Measurements from ENCODE around the gene CC2D1A.

Gene CC2D1A

GRCh38 chr19:13905634-13906520, at the start of gene CC2D1A, which contains the start of gene BRME1:
Gene CC2D1A, plus strand, starts transcription at chr19:13906201. Its CDS starts 241 bp downstream, at chr19:13906442.
Gene BRME1, minus strand, starts transcription at chr19:13906117. Its CDS starts 1,225 bp downstream, at chr19:13904892.
- DNase-seq (ENCODE audit: low read depth) = peak; percentile 96
- no peak for TF ChIP-seq CTCF (IDR thresholded peaks at IDR 0.05; ENCODE audit: insufficient read depth, low read depth, low read length, missing control alignments)
- peak within 1 kb of the TSS; percentile 67 for H3K4me3 ChIP-seq (ENCODE audit: low read depth, low read length)

- no peak for DNase-seq (ENCODE audit: low read depth)
- H3K4me3 ChIP-seq (ENCODE audit: low read depth, low read length) = no peak overlapping the region
- no peak for TF ChIP-seq CTCF (IDR thresholded peaks at IDR 0.05; ENCODE audit: insufficient read depth, low read depth, low read length, missing control alignments)
Measured at GRCh38 chr19:13856497-13856896, 49.5 kb upstream of the CC2D1A start.

DNA sequence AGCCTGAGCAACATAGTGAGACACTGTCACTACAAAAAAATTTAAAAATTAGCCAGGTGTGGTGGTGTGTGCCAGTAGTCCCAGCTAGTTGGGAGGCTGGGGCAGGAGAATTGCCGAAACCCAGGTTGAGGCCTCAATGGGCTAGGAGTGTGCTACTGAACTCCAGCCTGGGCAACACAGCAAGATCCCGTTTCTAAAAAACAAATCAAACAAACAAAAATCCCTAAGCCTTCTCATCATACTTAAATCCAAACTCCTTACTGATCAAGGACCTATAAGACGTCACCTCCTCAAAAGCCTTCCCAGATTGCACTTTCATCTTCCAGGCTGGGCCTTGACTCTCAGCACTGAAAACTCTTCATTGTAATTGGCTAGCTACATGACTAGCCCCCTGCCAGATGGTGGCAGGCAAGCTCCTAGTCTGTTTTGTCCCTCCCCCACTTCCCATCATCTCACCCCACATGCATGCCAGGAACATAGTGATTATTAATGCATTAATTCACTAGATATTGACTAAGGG, 46.6 kb upstream of the CC2D1A start:
- no peak for DNase-seq (ENCODE audit: low read depth)
- no peak overlapping the region for H3K4me3 ChIP-seq (ENCODE audit: low read depth, low read length)
- TF ChIP-seq CTCF (IDR thresholded peaks at IDR 0.05; ENCODE audit: insufficient read depth, low read depth, low read length, missing control alignments) = no peak

- peak overlapping the region; percentile 94 for H3K4me3 ChIP-seq (ENCODE audit: low read depth, low read length)
- TF ChIP-seq CTCF (IDR thresholded peaks at IDR 0.05; ENCODE audit: insufficient read depth, low read depth, low read length, missing control alignments) = no peak
- DNase-seq (ENCODE audit: low read depth) = no peak
Measured at GRCh38 chr19:13860679-13861391, 45.2 kb upstream of the CC2D1A start.

- H3K4me3 ChIP-seq (ENCODE audit: low read depth, low read length) = peak overlapping the region; percentile 94
Measured at GRCh38 chr19:13861392-13861713, 44.6 kb upstream of the CC2D1A start.

More at GRCh38 chr19:13861392-13861713, 44.6 kb upstream of the CC2D1A start:
- peak; percentile 65 for DNase-seq (ENCODE audit: low read depth)
- no peak for TF ChIP-seq CTCF (IDR thresholded peaks at IDR 0.05; ENCODE audit: insufficient read depth, low read depth, low read length, missing control alignments)

Measured in GM12865 (cell line).